GM12878 (cell line): ENCODE results near the gene DNASE1L1. TPM values are rescaled to one million over a fixed set of nuclear protein-coding genes. Genes with fewer than 3 reads are reported as not detected.

Experiments used
- ATAC-seq: fragments of 200-7000 bp; cut with Tn5 transposase; 3 replicates; pipeline ENCODE4 v1.9.1; 2020; ENCODE audit warnings: mild to moderate bottlenecking, moderate library complexity
- BruUV-seq: library from RNA; stranded (reverse); fragments of 400-500 nt; replicated peaks from 2 replicates; lab custom pipeline; 2021; lab: Mats Ljungman, UMichigan
- CTCF ChIA-PET: fragments of 300-600 bp; sonication (Branson Sonifier 250); formaldehyde crosslinking; extraction: SDS; loops from one replicate; lab custom pipeline; 2021; ENCODE audit warnings: inconsistent platforms; lab: Yijun Ruan, JAX
- POLR2A ChIA-PET: fragments of 350-600 bp; formaldehyde crosslinking; extraction: SDS; loops from one replicate; lab custom pipeline; 2021; ENCODE audit warnings: inconsistent platforms; lab: Charles Lee
- RAD21 ChIA-PET: fragments of 300-600 bp; sonication (Branson Sonifier 250); formaldehyde crosslinking; loops from one replicate; lab custom pipeline; 2023; ENCODE audit warnings: antibody characterized with exemption; ENCODE audit not compliant: unreplicated experiment; lab: Charles Lee
- SMC1A ChIA-PET: fragments of 300-600 bp; sonication (Branson Sonifier 250); formaldehyde crosslinking; loops from one replicate; lab custom pipeline; 2023; ENCODE audit not compliant: unreplicated experiment, uncharacterized antibody; lab: Charles Lee
- DNase-seq: peaks from one replicate; pipeline ENCODE4 v3.0.0-alpha.2; 2011; ENCODE audit warnings: low read depth, low spot score
- FAIRE-seq: peaks from 3 replicates; lab custom pipeline; 2011; peaks lifted over from hg19 to GRCh38; lab: Jason Lieb, UNC
- H2AFZ ChIP-seq: 2 replicates; pipeline ENCODE4 v1.6.0; 2011; ENCODE audit warnings: low read depth, low read length, control low read depth; ENCODE audit not compliant: control insufficient read depth
- H3K27ac ChIP-seq: 2 replicates; pipeline ENCODE4 v1.5.1; 2011; ENCODE audit warnings: control low read depth; ENCODE audit not compliant: control insufficient read depth, insufficient read depth
- H3K27me3 ChIP-seq, 2 experiments: replicated peaks in 1 of 2; 2 replicates each; pipeline versions ENCODE4 v1.6.0 to v1.6.1; 2011; ENCODE audit warnings: low read length in 1 of 2; ENCODE audit not compliant: control insufficient read depth in 2 of 2, insufficient read depth in 2 of 2
- H3K36me3 ChIP-seq, 2 experiments: 2 replicates each; pipeline ENCODE4 v1.5.1; 2011; ENCODE audit warnings: low read length in 1 of 2; ENCODE audit not compliant: control insufficient read depth in 2 of 2, insufficient read depth in 2 of 2
- H3K4me1 ChIP-seq: 2 replicates; pipeline ENCODE4 v1.6.1; 2011; ENCODE audit warnings: mild to moderate bottlenecking, low read length, moderate library complexity, mixed read lengths; ENCODE audit not compliant: control insufficient read depth, insufficient read depth
- H3K4me2 ChIP-seq: 2 replicates; pipeline ENCODE4 v1.6.0; 2011; ENCODE audit warnings: control low read depth; ENCODE audit not compliant: control insufficient read depth, insufficient read depth
- H3K4me3 ChIP-seq: fragments of 200-600 bp; sonication (generic); 2 replicates; pipeline ENCODE4 v1.5.1; 2016
- H3K79me2 ChIP-seq: 2 replicates; pipeline ENCODE4 v1.6.0; 2011; ENCODE audit warnings: low read length; ENCODE audit not compliant: control insufficient read depth, insufficient read depth
- H3K9ac ChIP-seq: 2 replicates; pipeline ENCODE4 v1.8.0; 2011; ENCODE audit warnings: low read length, control low read depth, mixed read lengths; ENCODE audit not compliant: control insufficient read depth, insufficient read depth
- H3K9me3 ChIP-seq: replicated peaks from 3 replicates; pipeline ENCODE4 v1.5.1; 2011; ENCODE audit warnings: mild to moderate bottlenecking, low read length; ENCODE audit not compliant: control insufficient read depth, insufficient read depth
- H4K20me1 ChIP-seq: 2 replicates; pipeline ENCODE4 v1.6.0; 2011; ENCODE audit not compliant: control insufficient read depth, insufficient read depth
- CTCF ChIP-seq, 3 experiments: IDR thresholded peaks in 2 of 3; conservative IDR thresholded peaks in 1 of 3; 2 replicates each; pipeline ENCODE4 v1.5.1; 2011; ENCODE audit warnings: low read depth in 3 of 3, low read length in 3 of 3, mild to moderate bottlenecking in 3 of 3, control low read depth in 2 of 3, moderate library complexity in 2 of 3, inconsistent platforms in 1 of 3, mixed read lengths in 1 of 3; ENCODE audit not compliant: control insufficient read depth in 2 of 3, insufficient read depth in 1 of 3; ENCODE audit errors: extremely low read depth in 1 of 3
- POLR2A ChIP-seq: IDR thresholded peaks from 2 replicates; pipeline ENCODE4 v1.6.1; 2011; ENCODE audit warnings: low read depth, mild to moderate bottlenecking, low read length
- RAD21 ChIP-seq: IDR thresholded peaks from 2 replicates; pipeline ENCODE4 v1.6.1; 2011; ENCODE audit warnings: mild to moderate bottlenecking, low read depth, low read length, moderate library complexity; ENCODE audit not compliant: insufficient read depth
- WGBS: methylation state at CpG from one replicate; pipeline ENCODE4 v1.1.6; 2016; ENCODE audit warnings: low lambda C conversion rate; ENCODE audit not compliant: insufficient replicate concordance, insufficient coverage; ENCODE audit errors: missing lambda C conversion rate; 5-methylcytosine and 5-hydroxymethylcytosine counted together
- in situ Hi-C: fragments of 300-500 bp; cut with MboI; formaldehyde crosslinking; loops from 9 replicates; pipeline ENCODE4 v1.14.3; 2018; ENCODE audit warnings: mixed read lengths
- intact Hi-C: fragments of 100-400 bp; cut with micrococcal nuclease; formaldehyde crosslinking; loops from one replicate; pipeline ENCODE4 v1.14.2; 2022; ENCODE audit not compliant: unreplicated experiment
- polyA plus RNA-seq, 11 experiments: library from polyadenylated mRNA; depleted of rRNA in 4 of 11; unstranded in 6 of 11; stranded (reverse) in 5 of 11; fragments of >200 nt; fragmentation: Nextera tagmentation in 4 of 11; fragmentation: Illumina TruSeq in 1 of 11; extraction: Ambion mirVana in 4 of 11; extraction: Trizol in 1 of 11; gene quantifications; 1 replicate in 1 of 11; 2 replicates in 10 of 11; pipeline versions ENCODE4 v1.2.1 to v1.2.3, GENCODE V29; 2011 to 2016; ENCODE audit warnings: inconsistent platforms in 2 of 11, missing spikeins in 2 of 11, low read depth in 1 of 11
- total RNA-seq, 4 experiments: library from RNA; depleted of rRNA in 3 of 4; stranded (reverse); fragments of >200 nt in 3 of 4; fragmentation: Illumina TruSeq in 1 of 4; extraction: Trizol in 1 of 4; gene quantifications; 2 replicates each; pipeline versions ENCODE4 v1.2.1 to v1.2.3, GENCODE V29; 2013 to 2021

Gene DNASE1L1
- total and polyA plus RNA-seq, 10 of the 15 experiments (the other 5 are each of a cell fraction or from before 2014, with no cell fraction given): 0.60 to 22.7 (median 6.8) TPM

- H3K9me3 ChIP-seq: no peaks in the 10 kb centered on the region; the same call in 2 of the 3 replicates
- no peak overlapping the region for H3K4me2 ChIP-seq
- RAD21 ChIA-PET: no interaction called here
- DNase-seq (no peak), ATAC-seq (no peak), FAIRE-seq (no peak)
- peaks cover 18% of the 10 kb centered on the region for H3K79me2 ChIP-seq
- H3K4me1 ChIP-seq: peaks cover 3% of the 10 kb centered on the region; the same call in 1 of the 2 replicates
- WGBS: 66% methylated on average over 10 of the region's 10 CpGs
- BruUV-seq: no TSS peak
- peaks cover 5% of the 10 kb centered on the region; the same call in 1 of the 2 replicates for H4K20me1 ChIP-seq
- no peak overlapping the region for H2AFZ ChIP-seq
- POLR2A ChIA-PET: interaction anchor here (1.1 kb wide), 1 partner anchor 25 kb away, joined by 3 read pairs; the partner anchor contains the start of gene ATP6AP1
- H3K36me3 ChIP-seq: peaks cover 10 to 12% of the 10 kb centered on the region in 2 experiments
- intact Hi-C loops: no loop called here
- H3K9ac ChIP-seq: no peak overlapping the region
- TF ChIP-seq POLR2A: 0 out of 2 replicates have a peak, but pooled peaks have one; percentile 8
- no peak for TF ChIP-seq CTCF (IDR thresholded peaks at IDR 0.05 in 2 of 3, conservative IDR thresholded peaks at IDR 0.05 in 1 of 3; ENCODE audit: control insufficient read depth in 2 of 3, extremely low read depth in 1 of 3, insufficient read depth in 1 of 3, low read depth in 3 of 3, low read length in 3 of 3)
- H3K27ac ChIP-seq: no peak overlapping the region
- SMC1A ChIA-PET: no interaction called here
- CTCF ChIA-PET: no interaction called here
- no peaks in the 10 kb centered on the region for H3K27me3 ChIP-seq
- in situ Hi-C loops: no loop called here
- no peak overlapping the region for H3K4me3 ChIP-seq
Observed at GRCh38 chrX:154403192-154403591, 5.9 kb downstream of the DNASE1L1 start.

- Histone ChIP-seq H3K36me3 (peaks cover 10 to 12% of the 10 kb centered on the region in 2 experiments), H3K27me3 (no peaks in the 10 kb centered on the region), H3K9ac (no peak overlapping the region), H4K20me1 (peaks cover 5% of the 10 kb centered on the region; the same call in 1 of the 2 replicates), H3K27ac (no peak overlapping the region), H2AFZ (no peak overlapping the region), H3K9me3 (no peaks in the 10 kb centered on the region; the same call in 2 of the 3 replicates), H3K4me2 (no peak overlapping the region), H3K79me2 (peaks cover 22% of the 10 kb centered on the region), H3K4me3 (no peak overlapping the region), H3K4me1 (peaks cover 3% of the 10 kb centered on the region; the same call in 1 of the 2 replicates)
- no TSS peak for BruUV-seq
- ChIA-PET SMC1A (no interaction called here), POLR2A (interaction anchor here (1.1 kb wide), 1 partner anchor 25 kb away, joined by 3 read pairs; the partner anchor contains the start of gene ATP6AP1), CTCF (no interaction called here), RAD21 (no interaction called here)
- 78% methylated on average over 16 of the region's 19 CpGs for WGBS
- DNase-seq (no peak), ATAC-seq (no peak), FAIRE-seq (no peak)
- in situ Hi-C loops (no loop called here), intact Hi-C loops (no loop called here)
- TF ChIP-seq POLR2A (peak; percentile 41; the same call in 1 of the 2 replicates), RAD21 (no peak)
Observed at GRCh38 chrX:154402622-154403127, 6.4 kb downstream of the DNASE1L1 start.
